SK-N-SH (cell line): Measurements from ENCODE around the gene ARHGEF40.

ENCODE experiments used
- CTCF ChIP-seq: fragments of 200-600 bp; sonication (generic); IDR thresholded peaks from 2 replicates; pipeline ENCODE4 v1.6.1; 2017; ENCODE audit warnings: antibody characterized with exemption, mild to moderate bottlenecking, moderate library complexity
- EP300 ChIP-seq, 2 experiments: IDR thresholded peaks; 2 replicates each; pipeline versions ENCODE4 v1.4.0 to v1.6.1; 2012; ENCODE audit warnings: borderline replicate concordance in 1 of 2, low read depth in 1 of 2, low read length in 1 of 2
- EZH2phosphoT487 ChIP-seq: fragments of 200-600 bp; sonication (generic); IDR thresholded peaks from 2 replicates; pipeline ENCODE4 v1.6.1; 2017; ENCODE audit warnings: low read depth, mixed run types, mild to moderate bottlenecking, antibody characterized with exemption, moderate library complexity, borderline replicate concordance
- MAX ChIP-seq: IDR thresholded peaks from 2 replicates; pipeline ENCODE4 v1.4.0; 2012; ENCODE audit warnings: low read depth
- PBX3 ChIP-seq: IDR thresholded peaks from 2 replicates; pipeline ENCODE4; 2012
- POLR2AphosphoS5 ChIP-seq: IDR thresholded peaks from 2 replicates; pipeline ENCODE4 v1.6.1; 2012; ENCODE audit warnings: low read depth, low read length
- RCOR1 ChIP-seq: fragments of 150-350 bp; IDR thresholded peaks from 2 replicates; pipeline ENCODE4 v1.6.1; 2017; ENCODE audit warnings: antibody characterized with exemption, low read length
- SIN3A ChIP-seq: IDR thresholded peaks from 2 replicates; pipeline ENCODE4 v1.6.1; 2012; ENCODE audit warnings: low read depth, mild to moderate bottlenecking, low read length, moderate library complexity, borderline replicate concordance
- SMC3 ChIP-seq: IDR thresholded peaks from 2 replicates; pipeline ENCODE4 v1.6.1; 2012; ENCODE audit warnings: low read depth, low read length, improper control_type of control experiment
- TAF1 ChIP-seq: IDR thresholded peaks from 2 replicates; pipeline ENCODE4 v1.6.1; 2012; ENCODE audit warnings: low read depth, mild to moderate bottlenecking, low read length, moderate library complexity, borderline replicate concordance

- no peak for TF ChIP-seq CTCF
- TF ChIP-seq MAX: no peak
- no peak for TF ChIP-seq TAF1
- TF ChIP-seq POLR2AphosphoS5: no peak
- TF ChIP-seq RCOR1: no peak
- TF ChIP-seq EP300 (IDR thresholded peaks at IDR 0.05; ENCODE audit: borderline replicate concordance in 1 of 2, low read depth in 1 of 2, low read length in 1 of 2): no peak
- TF ChIP-seq SMC3: no peak
- TF ChIP-seq EZH2phosphoT487: no peak
- TF ChIP-seq PBX3: no peak
- TF ChIP-seq SIN3A: no peak
Measured at GRCh38 chr14:21120686-21121085, 50.6 kb downstream of the ARHGEF40 start.
